Fibroblast of lung (primary cell): Measurements from ENCODE around the gene EFCAB6. TPM values are rescaled to one million over a fixed set of nuclear protein-coding genes. Genes with fewer than 3 reads are reported as not detected.

ENCODE experiments used
- DNase-seq, 2 donors: peaks; one replicate each; pipeline versions ENCODE4 v3.0.0 to v3.0.0-alpha.2; 2010; ENCODE audit warnings: low read depth in 2 of 2
- H2AFZ ChIP-seq: 2 replicates; pipeline ENCODE4 v1.5.1; 2012; ENCODE audit warnings: low read length, control low read depth, inconsistent platforms
- H3K27ac ChIP-seq: 2 replicates; pipeline ENCODE4 v1.5.1; 2011; ENCODE audit warnings: low read length, control low read depth; ENCODE audit not compliant: insufficient read depth
- H3K27me3 ChIP-seq: 2 replicates; pipeline ENCODE4 v1.5.1; 2011; ENCODE audit warnings: mild to moderate bottlenecking, low read length; ENCODE audit not compliant: control insufficient read depth, insufficient read depth
- H3K36me3 ChIP-seq: 2 replicates; pipeline ENCODE4 v1.5.1; 2011; ENCODE audit warnings: low read length; ENCODE audit not compliant: control insufficient read depth, insufficient read depth
- H3K4me1 ChIP-seq: 2 replicates; pipeline ENCODE4 v1.5.1; 2011; ENCODE audit warnings: low read length; ENCODE audit not compliant: control insufficient read depth, insufficient read depth; ENCODE audit errors: extremely low read depth
- H3K4me2 ChIP-seq: 2 replicates; pipeline ENCODE4 v1.5.1; 2011; ENCODE audit warnings: low read length, control low read depth; ENCODE audit not compliant: insufficient read depth; ENCODE audit errors: extremely low read depth
- H3K4me3 ChIP-seq, 4 experiments: fragments of 200-600 bp in 1 of 4; sonication (generic) in 1 of 4; replicated peaks in 1 of 4; 2 replicates each; pipeline ENCODE4 v1.5.1; 2011 to 2016; ENCODE audit warnings: low read length in 4 of 4, low read depth in 3 of 4, mild to moderate bottlenecking in 3 of 4, control low read depth in 2 of 4, inconsistent platforms in 1 of 4, mixed read lengths in 1 of 4; ENCODE audit not compliant: insufficient read depth in 1 of 4; ENCODE audit errors: control extremely low read depth in 1 of 4
- H3K79me2 ChIP-seq: 2 replicates; pipeline ENCODE4 v1.5.1; 2012; ENCODE audit warnings: mild to moderate bottlenecking, low read length, inconsistent platforms; ENCODE audit not compliant: control insufficient read depth, insufficient read depth
- H3K9ac ChIP-seq: 2 replicates; pipeline ENCODE4 v1.5.1; 2011; ENCODE audit warnings: mild to moderate bottlenecking, low read length, control low read depth; ENCODE audit not compliant: insufficient read depth
- H3K9me3 ChIP-seq: 2 replicates; pipeline ENCODE4 v1.5.1; 2012; ENCODE audit warnings: low read depth, low read length; ENCODE audit not compliant: control insufficient read depth, insufficient read depth
- H4K20me1 ChIP-seq: 2 replicates; pipeline ENCODE4 v1.5.1; 2011; ENCODE audit warnings: low read length; ENCODE audit not compliant: control insufficient read depth, insufficient read depth; ENCODE audit errors: extremely low read depth
- EZH2 ChIP-seq: IDR thresholded peaks from 2 replicates; pipeline ENCODE4 v1.5.1; 2012; ENCODE audit warnings: low read length, control low read depth, mild to moderate bottlenecking; ENCODE audit errors: missing control alignments
- polyA plus RNA-seq, 2 donors: library from polyadenylated mRNA; depleted of rRNA in 1 of 2; stranded (reverse) in 1 of 2; unstranded in 1 of 2; fragments of >200 nt; gene quantifications; 2 replicates each; pipeline ENCODE4 v1.2.1, GENCODE V29; 2011 to 2012; ENCODE audit warnings: missing spikeins in 1 of 2
- total RNA-seq: library from RNA; depleted of rRNA; stranded (reverse); fragments of >200 nt; gene quantifications from 2 replicates; pipeline ENCODE4 v1.2.1, GENCODE V29; 2014
- TF ChIP-seq, protein P1 (sequence below), 2 donors: IDR thresholded peaks in 1 of 2; conservative IDR thresholded peaks in 1 of 2; 1 replicate in 1 of 2; 2 replicates in 1 of 2; pipeline ENCODE4 v1.5.1; 2011 to 2012; ENCODE audit warnings: low read length in 2 of 2, control low read depth in 1 of 2, inconsistent platforms in 1 of 2, low read depth in 1 of 2, mild to moderate bottlenecking in 1 of 2

The EFCAB6 gene
- total and polyA plus RNA-seq, 2 donors (not counting 1 experiment from before 2014, with no cell fraction given), result 1.0 to 1.5 TPM

GRCh38 chr22:43829904-43830851, 18.1 kb upstream of the EFCAB6 start:
- H3K27ac ChIP-seq, result peak overlapping the region; percentile 46

GRCh38 chr22:43828998-43829782, 17.1 kb upstream of the EFCAB6 start:
- Histone ChIP-seq H3K9ac (no peak overlapping the region), H3K4me3 (no peak overlapping the region), H3K9me3 (no peaks in the 10 kb centered on the region), H3K27me3 (peaks cover 2% of the 10 kb centered on the region), H3K27ac (peak overlapping the region; percentile 46), H3K4me2 (peak overlapping the region; percentile 0), H3K36me3 (no peaks in the 10 kb centered on the region), H2AFZ (no peak overlapping the region), H3K4me1 (peaks cover 23% of the 10 kb centered on the region), H3K79me2 (no peaks in the 10 kb centered on the region), H4K20me1 (no peaks in the 10 kb centered on the region)
- TF ChIP-seq EZH2, result no peak
- TF ChIP-seq, protein P1, sequence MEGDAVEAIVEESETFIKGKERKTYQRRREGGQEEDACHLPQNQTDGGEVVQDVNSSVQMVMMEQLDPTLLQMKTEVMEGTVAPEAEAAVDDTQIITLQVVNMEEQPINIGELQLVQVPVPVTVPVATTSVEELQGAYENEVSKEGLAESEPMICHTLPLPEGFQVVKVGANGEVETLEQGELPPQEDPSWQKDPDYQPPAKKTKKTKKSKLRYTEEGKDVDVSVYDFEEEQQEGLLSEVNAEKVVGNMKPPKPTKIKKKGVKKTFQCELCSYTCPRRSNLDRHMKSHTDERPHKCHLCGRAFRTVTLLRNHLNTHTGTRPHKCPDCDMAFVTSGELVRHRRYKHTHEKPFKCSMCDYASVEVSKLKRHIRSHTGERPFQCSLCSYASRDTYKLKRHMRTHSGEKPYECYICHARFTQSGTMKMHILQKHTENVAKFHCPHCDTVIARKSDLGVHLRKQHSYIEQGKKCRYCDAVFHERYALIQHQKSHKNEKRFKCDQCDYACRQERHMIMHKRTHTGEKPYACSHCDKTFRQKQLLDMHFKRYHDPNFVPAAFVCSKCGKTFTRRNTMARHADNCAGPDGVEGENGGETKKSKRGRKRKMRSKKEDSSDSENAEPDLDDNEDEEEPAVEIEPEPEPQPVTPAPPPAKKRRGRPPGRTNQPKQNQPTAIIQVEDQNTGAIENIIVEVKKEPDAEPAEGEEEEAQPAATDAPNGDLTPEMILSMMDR (conservative IDR thresholded peaks at IDR 0.05 in 1 of 2, IDR thresholded peaks at IDR 0.05 in 1 of 2; ENCODE audit: low read depth in 1 of 2, low read length in 2 of 2), result peak; percentile 27 to 29
- peak; percentile 53 to 98 for DNase-seq

More at GRCh38 chr22:43829904-43830851, 18.1 kb upstream of the EFCAB6 start:
- Histone ChIP-seq H3K4me3 (no peak overlapping the region), H2AFZ (peak overlapping the region; percentile 23), H3K9ac (peak overlapping the region; percentile 20), H3K4me1 (peaks cover 23% of the 10 kb centered on the region), H3K27me3 (no peaks in the 10 kb centered on the region), H3K36me3 (no peaks in the 10 kb centered on the region), H3K9me3 (no peaks in the 10 kb centered on the region), H3K79me2 (no peaks in the 10 kb centered on the region), H4K20me1 (no peaks in the 10 kb centered on the region), H3K4me2 (peak overlapping the region; percentile 37)
- no peak for TF ChIP-seq EZH2
- TF ChIP-seq, protein P1 (conservative IDR thresholded peaks at IDR 0.05 in 1 of 2, IDR thresholded peaks at IDR 0.05 in 1 of 2; ENCODE audit: low read depth in 1 of 2, low read length in 2 of 2), result no peak
- DNase-seq, result peak; percentile 27 to 95

DNA sequence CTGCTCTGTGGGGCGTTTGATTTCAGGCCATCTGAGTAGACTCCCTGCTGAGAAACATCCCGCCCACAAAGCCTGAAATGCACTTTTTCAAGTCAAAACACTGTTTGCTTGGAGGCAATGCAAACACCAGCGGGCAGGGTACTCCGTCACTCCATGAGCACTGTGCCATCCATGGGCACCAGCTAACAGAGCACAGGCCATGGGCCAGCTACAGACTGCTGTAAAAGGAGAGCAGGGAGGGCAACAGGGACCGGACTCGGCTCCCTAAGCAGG, 16.6 kb upstream of the EFCAB6 start:
- no peak overlapping the region for H2AFZ ChIP-seq
- no peak overlapping the region for H3K4me3 ChIP-seq
- TF ChIP-seq, protein P1 (conservative IDR thresholded peaks at IDR 0.05 in 1 of 2, IDR thresholded peaks at IDR 0.05 in 1 of 2; ENCODE audit: low read depth in 1 of 2, low read length in 2 of 2), result no peak
- TF ChIP-seq EZH2, result no peak
- H3K9me3 ChIP-seq, result no peaks in the 10 kb centered on the region
- H3K27ac ChIP-seq, result no peak overlapping the region
- peak in 1 of 2 donors; percentile 82 for DNase-seq
- no peaks in the 10 kb centered on the region for H3K79me2 ChIP-seq
- H4K20me1 ChIP-seq, result no peaks in the 10 kb centered on the region
- H3K4me1 ChIP-seq, result peaks cover 23% of the 10 kb centered on the region
- H3K36me3 ChIP-seq, result no peaks in the 10 kb centered on the region
- peaks cover 2% of the 10 kb centered on the region for H3K27me3 ChIP-seq
- H3K4me2 ChIP-seq, result no peak overlapping the region
- H3K9ac ChIP-seq, result no peak overlapping the region
